ENCODE measurements around the gene EPB41L4B. TPM values are rescaled to one million over a fixed set of nuclear protein-coding genes. Genes with fewer than 3 reads are reported as not detected.

Gene EPB41L4B
- total and polyA plus RNA-seq, 12 donors: 0.20 to 15.2 (median 4.4) TPM

DNA sequence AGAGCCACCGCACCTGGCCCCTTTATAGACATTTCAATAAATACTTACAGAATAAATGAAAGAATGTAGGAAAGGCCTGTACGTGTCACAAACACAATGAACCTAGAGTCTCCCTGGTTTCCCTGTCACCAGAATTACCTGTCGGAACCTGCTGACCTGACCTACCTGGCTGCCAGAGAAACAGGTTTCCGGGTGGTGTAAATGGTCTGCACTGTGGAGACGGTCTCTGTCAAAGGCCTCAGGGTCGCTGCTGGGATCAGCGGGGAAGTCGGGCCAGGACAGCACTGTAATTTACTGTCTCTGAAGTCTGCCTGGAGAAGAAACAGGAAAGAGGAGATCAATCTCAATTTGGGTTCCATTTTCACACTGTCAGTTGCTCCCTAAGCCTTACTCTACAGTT, 144.5 kb downstream of the EPB41L4B start:
- DNase-seq (no peak), ATAC-seq (no peak)
- H3K4me3 ChIP-seq: no peak overlapping the region
- H3K27ac ChIP-seq: no peak overlapping the region
- H3K36me3 ChIP-seq: no peaks in the 10 kb centered on the region
- WGBS, 2 donors: 79 to 89% methylated on average over 8 of the region's 8 CpGs
- TF ChIP-seq, protein P1, sequence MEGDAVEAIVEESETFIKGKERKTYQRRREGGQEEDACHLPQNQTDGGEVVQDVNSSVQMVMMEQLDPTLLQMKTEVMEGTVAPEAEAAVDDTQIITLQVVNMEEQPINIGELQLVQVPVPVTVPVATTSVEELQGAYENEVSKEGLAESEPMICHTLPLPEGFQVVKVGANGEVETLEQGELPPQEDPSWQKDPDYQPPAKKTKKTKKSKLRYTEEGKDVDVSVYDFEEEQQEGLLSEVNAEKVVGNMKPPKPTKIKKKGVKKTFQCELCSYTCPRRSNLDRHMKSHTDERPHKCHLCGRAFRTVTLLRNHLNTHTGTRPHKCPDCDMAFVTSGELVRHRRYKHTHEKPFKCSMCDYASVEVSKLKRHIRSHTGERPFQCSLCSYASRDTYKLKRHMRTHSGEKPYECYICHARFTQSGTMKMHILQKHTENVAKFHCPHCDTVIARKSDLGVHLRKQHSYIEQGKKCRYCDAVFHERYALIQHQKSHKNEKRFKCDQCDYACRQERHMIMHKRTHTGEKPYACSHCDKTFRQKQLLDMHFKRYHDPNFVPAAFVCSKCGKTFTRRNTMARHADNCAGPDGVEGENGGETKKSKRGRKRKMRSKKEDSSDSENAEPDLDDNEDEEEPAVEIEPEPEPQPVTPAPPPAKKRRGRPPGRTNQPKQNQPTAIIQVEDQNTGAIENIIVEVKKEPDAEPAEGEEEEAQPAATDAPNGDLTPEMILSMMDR (IDR thresholded peaks at IDR 0.05): no peak
- H3K4me1 ChIP-seq: no peaks in the 10 kb centered on the region
- H3K9me3 ChIP-seq: no peaks in the 10 kb centered on the region
- intact Hi-C loops (cut with DNase I): no loop called here
- H3K27me3 ChIP-seq: peaks cover 0 to 9% (median 0%) of the 10 kb centered on the region in 7 donors

DNA sequence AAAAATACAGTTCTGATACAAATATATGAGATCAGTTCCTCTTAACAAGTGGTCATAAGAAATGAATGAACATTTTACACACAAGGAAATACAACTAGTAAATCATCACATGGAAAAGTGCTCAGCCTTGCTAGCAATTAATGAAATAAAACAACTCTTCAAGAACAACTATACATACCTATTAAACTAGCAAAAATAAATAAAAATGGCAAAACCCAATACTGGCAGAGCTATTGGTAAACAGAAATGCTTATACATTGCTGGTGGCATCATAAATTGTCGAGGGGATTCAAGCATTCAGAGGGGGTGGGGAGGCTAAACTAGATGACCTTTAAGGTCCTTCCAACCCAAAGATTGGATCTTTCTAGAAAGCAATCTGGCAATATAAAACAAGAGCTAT, 147.9 kb downstream of the EPB41L4B start:
- peaks cover 0 to 35% (median 10%) of the 10 kb centered on the region in 7 donors for H3K27me3 ChIP-seq
- no peak overlapping the region for H3K4me3 ChIP-seq
- TF ChIP-seq, protein P1 (IDR thresholded peaks at IDR 0.05): no peak
- no peaks in the 10 kb centered on the region for H3K9me3 ChIP-seq
- DNase-seq: no peak
- ATAC-seq: no peak
- no peaks in the 10 kb centered on the region for H3K36me3 ChIP-seq
- H3K4me1 ChIP-seq: no peaks in the 10 kb centered on the region
- no peak overlapping the region for H3K27ac ChIP-seq
- intact Hi-C loops (cut with DNase I): no loop called here
- 72 to 84% methylated on average over 1 of the region's 1 CpG for WGBS, 2 donors

DNA sequence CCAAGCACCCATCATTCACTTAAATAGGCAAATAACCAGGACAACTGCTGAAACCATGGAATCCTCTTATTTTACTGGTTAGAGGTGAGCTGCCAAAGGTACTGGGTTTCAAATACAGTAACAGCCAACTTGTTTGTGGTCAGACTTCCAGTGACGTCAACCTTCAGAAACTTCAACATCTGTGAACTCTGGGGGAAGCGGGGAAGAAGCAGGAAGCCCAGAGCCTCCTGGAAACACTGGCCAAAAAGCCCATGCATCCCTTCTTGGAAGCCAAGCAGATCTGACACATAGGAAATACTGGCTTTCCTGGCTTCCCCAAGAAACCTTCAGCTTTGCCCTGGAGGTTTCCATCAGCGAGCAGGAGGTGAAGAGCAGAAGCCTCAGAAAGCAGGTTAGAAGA, 148.9 kb downstream of the EPB41L4B start:
- DNase-seq (no peak), ATAC-seq (no peak)
- no peaks in the 10 kb centered on the region for H3K9me3 ChIP-seq
- intact Hi-C loops (cut with DNase I): no loop called here
- no peak overlapping the region for H3K4me3 ChIP-seq
- no peaks in the 10 kb centered on the region for H3K36me3 ChIP-seq
- H3K27ac ChIP-seq: no peak overlapping the region
- WGBS, 2 donors: 58 to 62% methylated on average over 3 of the region's 3 CpGs
- TF ChIP-seq, protein P1 (IDR thresholded peaks at IDR 0.05): no peak
- H3K27me3 ChIP-seq: peaks cover 0 to 43% (median 19%) of the 10 kb centered on the region in 7 donors
- no peaks in the 10 kb centered on the region for H3K4me1 ChIP-seq

DNA sequence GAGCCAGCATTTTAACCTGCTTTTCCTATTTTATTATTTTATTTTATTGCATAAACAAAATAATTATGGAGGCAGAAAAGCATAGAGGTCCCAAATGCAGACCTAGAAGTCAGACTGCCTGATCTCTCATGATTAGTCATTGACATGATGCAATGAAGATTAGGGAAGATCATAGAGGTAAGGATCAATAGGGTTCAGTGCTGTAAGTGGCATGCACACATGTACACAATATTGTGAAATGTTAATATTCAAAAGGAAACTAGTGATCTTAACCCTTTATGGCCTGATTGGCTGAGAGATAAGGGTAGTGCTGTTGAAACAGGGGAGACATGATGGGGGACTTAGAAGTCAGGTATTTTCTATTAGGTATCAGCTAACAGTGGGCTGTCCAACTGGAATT, 152.7 kb downstream of the EPB41L4B start:
- Histone ChIP-seq H3K4me1 (no peaks in the 10 kb centered on the region), H3K9me3 (peaks cover 0 to 10% (median 0%) of the 10 kb centered on the region in 11 donors), H3K27me3 (peaks cover 0 to 65% (median 40%) of the 10 kb centered on the region in 7 donors), H3K4me3 (no peak overlapping the region), H3K36me3 (no peaks in the 10 kb centered on the region), H3K27ac (no peak overlapping the region)
- DNase-seq (no peak), ATAC-seq (no peak)
- TF ChIP-seq, protein P1 (IDR thresholded peaks at IDR 0.05): no peak
- intact Hi-C loops (cut with DNase I): no loop called here

Measured in heart right ventricle (tissue), 16 donors.